Stomach (tissue), 4 donors: ENCODE data around the gene SOCS1.

Experiments
- EP300 ChIP-seq: sonication (generic); formaldehyde crosslinking; IDR thresholded peaks from one replicate; pipeline ENCODE4 v1.6.1; 2017; ENCODE audit warnings: antibody characterized with exemption
- POLR2A ChIP-seq, 4 donors: fragments of 450-650 bp; IDR thresholded peaks; one replicate each; pipeline ENCODE4 v1.6.1; 2016; ENCODE audit warnings: antibody characterized with exemption in 4 of 4, control low read depth in 2 of 4, mild to moderate bottlenecking in 1 of 4, moderate library complexity in 1 of 4
- POLR2AphosphoS5 ChIP-seq, 3 donors: sonication (generic); formaldehyde crosslinking; IDR thresholded peaks; one replicate each; pipeline ENCODE4 v1.6.1; 2016; ENCODE audit warnings: antibody characterized with exemption in 3 of 3
- TF ChIP-seq, protein P1 (sequence below), 7 experiments: fragments of 450-650 bp in 4 of 7; fragments of 200-600 bp in 3 of 7; sonication (generic) in 3 of 7; IDR thresholded peaks; one replicate each; pipeline ENCODE4 v1.5.1; 2016 to 2019; ENCODE audit warnings: antibody characterized with exemption in 7 of 7, control low read depth in 2 of 7, mild to moderate bottlenecking in 1 of 7

DNA sequence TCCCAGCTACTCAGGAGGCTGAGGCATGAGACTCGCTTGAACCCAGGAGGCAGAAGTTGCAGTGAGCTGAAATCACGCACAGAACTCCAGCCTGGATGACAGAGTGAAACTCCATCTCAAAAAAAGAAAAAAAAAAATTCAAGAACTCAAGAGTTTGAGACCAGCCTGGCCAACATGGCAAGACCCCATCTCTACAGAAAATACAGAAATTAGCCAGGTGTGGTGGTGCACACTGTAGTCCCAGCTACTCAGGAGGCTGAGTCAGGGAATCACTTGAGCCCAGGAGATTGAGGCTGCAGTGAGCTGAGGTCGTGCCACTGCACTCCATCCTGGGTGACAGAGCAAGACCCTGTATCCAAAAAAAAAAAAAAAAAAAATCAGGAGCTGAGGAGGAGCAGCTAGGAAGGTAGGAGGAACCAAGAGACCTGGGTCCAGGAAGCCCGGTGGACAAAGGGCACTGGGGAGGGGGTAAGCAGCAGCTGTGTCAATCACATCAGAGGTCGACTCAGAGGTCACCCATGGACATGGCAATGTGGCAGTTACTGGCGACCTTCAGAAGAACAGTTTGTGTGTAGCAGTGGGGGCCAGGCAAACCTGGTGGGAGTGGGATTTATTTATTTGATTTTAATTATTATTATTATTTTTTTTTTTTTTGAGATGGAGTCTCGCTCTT is 36.2 kb upstream of the SOCS1 start:
- TF ChIP-seq, protein P1, sequence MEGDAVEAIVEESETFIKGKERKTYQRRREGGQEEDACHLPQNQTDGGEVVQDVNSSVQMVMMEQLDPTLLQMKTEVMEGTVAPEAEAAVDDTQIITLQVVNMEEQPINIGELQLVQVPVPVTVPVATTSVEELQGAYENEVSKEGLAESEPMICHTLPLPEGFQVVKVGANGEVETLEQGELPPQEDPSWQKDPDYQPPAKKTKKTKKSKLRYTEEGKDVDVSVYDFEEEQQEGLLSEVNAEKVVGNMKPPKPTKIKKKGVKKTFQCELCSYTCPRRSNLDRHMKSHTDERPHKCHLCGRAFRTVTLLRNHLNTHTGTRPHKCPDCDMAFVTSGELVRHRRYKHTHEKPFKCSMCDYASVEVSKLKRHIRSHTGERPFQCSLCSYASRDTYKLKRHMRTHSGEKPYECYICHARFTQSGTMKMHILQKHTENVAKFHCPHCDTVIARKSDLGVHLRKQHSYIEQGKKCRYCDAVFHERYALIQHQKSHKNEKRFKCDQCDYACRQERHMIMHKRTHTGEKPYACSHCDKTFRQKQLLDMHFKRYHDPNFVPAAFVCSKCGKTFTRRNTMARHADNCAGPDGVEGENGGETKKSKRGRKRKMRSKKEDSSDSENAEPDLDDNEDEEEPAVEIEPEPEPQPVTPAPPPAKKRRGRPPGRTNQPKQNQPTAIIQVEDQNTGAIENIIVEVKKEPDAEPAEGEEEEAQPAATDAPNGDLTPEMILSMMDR (IDR thresholded peaks at IDR 0.05): no peak
- no peak for TF ChIP-seq EP300
- TF ChIP-seq POLR2A (IDR thresholded peaks at IDR 0.05): no peak
- no peak for TF ChIP-seq POLR2AphosphoS5 (IDR thresholded peaks at IDR 0.05)
